Measurements from ENCODE around the gene ZNF831. TPM values are rescaled to one million over a fixed set of nuclear protein-coding genes. Genes with fewer than 3 reads are reported as not detected.

The ZNF831 gene
- polyA plus RNA-seq, 1 of the 3 experiments (the other 2 are of a cell fraction) = not detected

- Histone ChIP-seq H3K79me2 (ENCODE audit: insufficient read depth) (no peaks in the 10 kb centered on the region), H3K4me1 (ENCODE audit: control insufficient read depth in 1 of 2, insufficient read depth in 2 of 2, low read depth in 1 of 2, low read length in 1 of 2) (peaks cover 0 to 3% of the 10 kb centered on the region in 2 experiments; a peak in 1 of 4 replicates), H4K20me1 (ENCODE audit: insufficient read depth) (no peaks in the 10 kb centered on the region), H2AFZ (ENCODE audit: low read depth) (no peak overlapping the region), H3K36me3 (replicated peaks in 1 of 2; ENCODE audit: control insufficient read depth in 1 of 2, insufficient read depth in 2 of 2, low read length in 1 of 2) (no peaks in the 10 kb centered on the region), H3K27me3 (ENCODE audit: insufficient read depth) (no peaks in the 10 kb centered on the region; the same call in 1 of the 2 replicates), H3K4me3 (ENCODE audit: low read depth in 2 of 2, low read length in 1 of 2) (no peak overlapping the region), H3K9ac (no peak overlapping the region), H3K27ac (ENCODE audit: low read depth in 2 of 2, low read length in 1 of 2) (no peak overlapping the region), H3K9me3 (no peaks in the 10 kb centered on the region), H3F3A (replicated peaks; ENCODE audit: insufficient read depth) (no peaks in the 10 kb centered on the region), H3K4me2 (no peak overlapping the region), H3K9me2 (no peaks in the 10 kb centered on the region)
- ChIA-PET POLR2A (interaction anchor here (0.7 kb wide), 1 partner anchor 270 kb away, joined by 3 read pairs; no protein-coding TSS in a partner anchor), CTCF (interaction anchor here (0.9 to 3.4 kb wide), 5 partner anchors 10 to 226 kb away, joined by 3 to 11 read pairs (median 3); no protein-coding TSS in a partner anchor)
- no peak for TF ChIP-seq CHD2 (IDR thresholded peaks at IDR 0.05; ENCODE audit: low read length, partially characterized antibody)
- no peak for TF ChIP-seq FOSL2 (IDR thresholded peaks at IDR 0.05; ENCODE audit: borderline replicate concordance, low read depth)
- TF ChIP-seq JUND (IDR thresholded peaks at IDR 0.05) = no peak
- no peak for TF ChIP-seq ELF1 (IDR thresholded peaks at IDR 0.05)
- TF ChIP-seq REST (IDR thresholded peaks at IDR 0.05; ENCODE audit: low read depth, low read length) = no peak
- no peak for TF ChIP-seq IRF3 (IDR thresholded peaks at IDR 0.05; ENCODE audit: low read depth, low read length)
- WGBS (ENCODE audit: low lambda C conversion rate) = 26% methylated on average over 4 of the region's 4 CpGs
- DNase-seq = peak; percentile 25
These were observed 105.9 kb downstream of the ZNF831 start for GRCh38 chr20:59269411-59270025.

- Histone ChIP-seq H3K27ac (ENCODE audit: low read depth in 2 of 2, low read length in 1 of 2) (no peak overlapping the region), H3K9me3 (no peaks in the 10 kb centered on the region), H3K79me2 (ENCODE audit: insufficient read depth) (no peaks in the 10 kb centered on the region), H3K4me1 (ENCODE audit: control insufficient read depth in 1 of 2, insufficient read depth in 2 of 2, low read depth in 1 of 2, low read length in 1 of 2) (peaks cover 0 to 3% of the 10 kb centered on the region in 2 experiments; a peak in 1 of 4 replicates), H3K9me2 (no peaks in the 10 kb centered on the region), H3K36me3 (replicated peaks in 1 of 2; ENCODE audit: control insufficient read depth in 1 of 2, insufficient read depth in 2 of 2, low read length in 1 of 2) (no peaks in the 10 kb centered on the region), H2AFZ (ENCODE audit: low read depth) (no peak overlapping the region), H3K4me3 (ENCODE audit: low read depth in 2 of 2, low read length in 1 of 2) (no peak overlapping the region), H3K9ac (no peak overlapping the region), H3K4me2 (no peak overlapping the region), H4K20me1 (ENCODE audit: insufficient read depth) (no peaks in the 10 kb centered on the region), H3F3A (replicated peaks; ENCODE audit: insufficient read depth) (no peaks in the 10 kb centered on the region), H3K27me3 (ENCODE audit: insufficient read depth) (no peaks in the 10 kb centered on the region; the same call in 1 of the 2 replicates)
- ChIA-PET POLR2A (no interaction called here), CTCF (interaction anchor here (1.7 to 3.4 kb wide), 3 partner anchors 15 to 225 kb away, joined by 3 to 11 read pairs (median 7); no protein-coding TSS in a partner anchor)
- no peak for DNase-seq
- 69% methylated on average over 3 of the region's 3 CpGs for WGBS (ENCODE audit: low lambda C conversion rate)
- TF ChIP-seq GATA2 (CRISPR knock-in tag; IDR thresholded peaks at IDR 0.05) (no peak), ZBTB33 (IDR thresholded peaks at IDR 0.05; ENCODE audit: borderline replicate concordance, low read depth) (no peak), POLR2AphosphoS5 (IDR thresholded peaks at IDR 0.05; ENCODE audit: low read depth, low read length) (no peak), USF2 (IDR thresholded peaks at IDR 0.05; ENCODE audit: borderline replicate concordance, low read depth, low read length) (no peak), RXRA (IDR thresholded peaks at IDR 0.05; ENCODE audit: borderline replicate concordance, low read depth) (no peak)
These were observed 106.8 kb downstream of the ZNF831 start for GRCh38 chr20:59270380-59270779.
